Measurements from ENCODE around the gene ETV6.

DNA sequence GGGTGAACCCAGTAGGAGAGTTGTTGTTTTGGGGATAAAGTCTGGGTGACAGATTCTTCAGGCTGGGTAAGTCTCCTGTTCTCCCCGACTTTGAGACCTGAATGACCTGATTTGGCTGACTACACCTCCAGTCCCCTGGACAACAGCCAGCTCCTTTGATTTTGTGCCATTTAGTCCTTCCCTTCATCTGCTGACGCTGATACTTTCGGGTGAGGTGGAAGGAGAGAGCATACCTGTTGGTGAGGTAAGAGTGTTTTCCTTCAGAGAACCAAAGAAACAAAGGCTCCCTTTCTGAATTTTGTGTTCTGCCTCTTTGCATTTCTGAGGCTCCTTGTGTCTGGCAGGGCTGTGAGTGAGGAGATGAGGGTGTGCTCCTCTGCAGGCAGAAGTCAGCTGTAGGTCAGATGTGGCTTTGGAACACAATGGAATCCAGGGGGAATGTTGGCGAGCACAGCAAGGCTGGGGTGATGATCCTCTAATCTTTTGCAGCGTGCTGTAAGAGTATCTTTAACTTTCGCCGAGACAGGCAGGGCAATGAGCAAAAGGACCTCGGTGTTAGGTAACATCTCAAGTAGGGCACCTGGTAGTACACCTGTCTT is 12.1 kb downstream of the ETV6 start:
- TF ChIP-seq POLR2A (IDR thresholded peaks at IDR 0.05; ENCODE audit: low read length), result no peak
- TF ChIP-seq, protein P1, sequence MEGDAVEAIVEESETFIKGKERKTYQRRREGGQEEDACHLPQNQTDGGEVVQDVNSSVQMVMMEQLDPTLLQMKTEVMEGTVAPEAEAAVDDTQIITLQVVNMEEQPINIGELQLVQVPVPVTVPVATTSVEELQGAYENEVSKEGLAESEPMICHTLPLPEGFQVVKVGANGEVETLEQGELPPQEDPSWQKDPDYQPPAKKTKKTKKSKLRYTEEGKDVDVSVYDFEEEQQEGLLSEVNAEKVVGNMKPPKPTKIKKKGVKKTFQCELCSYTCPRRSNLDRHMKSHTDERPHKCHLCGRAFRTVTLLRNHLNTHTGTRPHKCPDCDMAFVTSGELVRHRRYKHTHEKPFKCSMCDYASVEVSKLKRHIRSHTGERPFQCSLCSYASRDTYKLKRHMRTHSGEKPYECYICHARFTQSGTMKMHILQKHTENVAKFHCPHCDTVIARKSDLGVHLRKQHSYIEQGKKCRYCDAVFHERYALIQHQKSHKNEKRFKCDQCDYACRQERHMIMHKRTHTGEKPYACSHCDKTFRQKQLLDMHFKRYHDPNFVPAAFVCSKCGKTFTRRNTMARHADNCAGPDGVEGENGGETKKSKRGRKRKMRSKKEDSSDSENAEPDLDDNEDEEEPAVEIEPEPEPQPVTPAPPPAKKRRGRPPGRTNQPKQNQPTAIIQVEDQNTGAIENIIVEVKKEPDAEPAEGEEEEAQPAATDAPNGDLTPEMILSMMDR (IDR thresholded peaks at IDR 0.05), result no peak
- no peak for TF ChIP-seq POLR2AphosphoS2 (conservative IDR thresholded peaks at IDR 0.05; ENCODE audit: low read length)
- TF ChIP-seq, protein P2, sequence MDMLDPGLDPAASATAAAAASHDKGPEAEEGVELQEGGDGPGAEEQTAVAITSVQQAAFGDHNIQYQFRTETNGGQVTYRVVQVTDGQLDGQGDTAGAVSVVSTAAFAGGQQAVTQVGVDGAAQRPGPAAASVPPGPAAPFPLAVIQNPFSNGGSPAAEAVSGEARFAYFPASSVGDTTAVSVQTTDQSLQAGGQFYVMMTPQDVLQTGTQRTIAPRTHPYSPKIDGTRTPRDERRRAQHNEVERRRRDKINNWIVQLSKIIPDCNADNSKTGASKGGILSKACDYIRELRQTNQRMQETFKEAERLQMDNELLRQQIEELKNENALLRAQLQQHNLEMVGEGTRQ (IDR thresholded peaks at IDR 0.05), result no peak
- TF ChIP-seq RFX5 (IDR thresholded peaks at IDR 0.05), result no peak

All from A549 (cell line).